Loucy (cell line): ENCODE results near the gene DDIT4.

Source experiments
- EZH2phosphoT487 ChIP-seq: fragments of 200-600 bp; IDR thresholded peaks from 2 replicates; pipeline ENCODE4 v1.6.1; 2018; ENCODE audit warnings: antibody characterized with exemption, mild to moderate bottlenecking, moderate library complexity, borderline replicate concordance
- TF ChIP-seq, protein P1 (sequence below): fragments of 200-600 bp; sonication (generic); conservative IDR thresholded peaks from 2 replicates; pipeline ENCODE4 v1.5.1; 2014; ENCODE audit warnings: mild to moderate bottlenecking, antibody characterized with exemption, low read length

DNA sequence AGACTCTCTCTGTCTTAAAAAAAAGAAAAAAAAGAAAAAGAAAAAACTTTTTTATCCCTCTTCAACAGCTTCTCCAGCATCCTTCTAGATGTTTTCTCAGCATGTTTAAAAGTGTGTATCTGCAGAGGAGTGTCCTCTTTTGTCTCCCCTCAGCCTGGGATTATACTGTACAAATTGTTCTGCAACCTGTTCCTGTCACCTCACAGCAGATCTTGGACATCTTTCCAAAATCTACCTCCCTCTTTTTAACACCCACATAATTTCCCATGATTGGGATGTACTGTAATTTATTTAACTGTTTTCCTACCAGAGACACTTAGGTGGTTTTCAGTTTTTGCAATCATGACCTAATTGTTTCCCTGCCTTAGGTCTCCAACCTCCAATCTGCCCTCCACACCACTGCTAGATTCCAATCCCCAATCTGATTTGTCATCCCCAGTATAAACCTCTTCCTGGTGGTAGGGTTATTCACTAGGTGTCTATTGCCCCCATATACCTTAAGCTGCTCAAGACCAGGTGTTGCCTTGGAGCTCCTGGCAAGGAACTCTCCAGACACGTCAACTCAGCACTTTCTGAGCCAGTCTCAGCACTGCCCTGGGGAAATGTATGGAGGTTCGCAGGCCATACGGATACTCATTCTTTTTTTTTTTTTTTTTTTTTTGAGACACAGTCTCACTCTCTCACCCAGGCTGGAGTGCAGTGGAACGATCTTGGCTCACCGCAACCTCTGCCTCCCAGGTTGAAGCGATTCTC, 17.6 kb upstream of the DDIT4 start:
- TF ChIP-seq, protein P1, sequence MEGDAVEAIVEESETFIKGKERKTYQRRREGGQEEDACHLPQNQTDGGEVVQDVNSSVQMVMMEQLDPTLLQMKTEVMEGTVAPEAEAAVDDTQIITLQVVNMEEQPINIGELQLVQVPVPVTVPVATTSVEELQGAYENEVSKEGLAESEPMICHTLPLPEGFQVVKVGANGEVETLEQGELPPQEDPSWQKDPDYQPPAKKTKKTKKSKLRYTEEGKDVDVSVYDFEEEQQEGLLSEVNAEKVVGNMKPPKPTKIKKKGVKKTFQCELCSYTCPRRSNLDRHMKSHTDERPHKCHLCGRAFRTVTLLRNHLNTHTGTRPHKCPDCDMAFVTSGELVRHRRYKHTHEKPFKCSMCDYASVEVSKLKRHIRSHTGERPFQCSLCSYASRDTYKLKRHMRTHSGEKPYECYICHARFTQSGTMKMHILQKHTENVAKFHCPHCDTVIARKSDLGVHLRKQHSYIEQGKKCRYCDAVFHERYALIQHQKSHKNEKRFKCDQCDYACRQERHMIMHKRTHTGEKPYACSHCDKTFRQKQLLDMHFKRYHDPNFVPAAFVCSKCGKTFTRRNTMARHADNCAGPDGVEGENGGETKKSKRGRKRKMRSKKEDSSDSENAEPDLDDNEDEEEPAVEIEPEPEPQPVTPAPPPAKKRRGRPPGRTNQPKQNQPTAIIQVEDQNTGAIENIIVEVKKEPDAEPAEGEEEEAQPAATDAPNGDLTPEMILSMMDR, result no peak
- no peak for TF ChIP-seq EZH2phosphoT487
